ENCODE measurements around the gene WHAMM.

GRCh38 chr15:82852941-82853561 lies 43.6 kb downstream of the WHAMM start:
- TF ChIP-seq POLR2A (IDR thresholded peaks at IDR 0.05; ENCODE audit: low read depth, low read length) (no peak), MYC (IDR thresholded peaks at IDR 0.05; ENCODE audit: low read depth, low read length) (no peak), EZH2 (IDR thresholded peaks at IDR 0.05; ENCODE audit: borderline replicate concordance, low read depth, low read length, severe bottlenecking) (no peak)
- TF ChIP-seq, protein P1, sequence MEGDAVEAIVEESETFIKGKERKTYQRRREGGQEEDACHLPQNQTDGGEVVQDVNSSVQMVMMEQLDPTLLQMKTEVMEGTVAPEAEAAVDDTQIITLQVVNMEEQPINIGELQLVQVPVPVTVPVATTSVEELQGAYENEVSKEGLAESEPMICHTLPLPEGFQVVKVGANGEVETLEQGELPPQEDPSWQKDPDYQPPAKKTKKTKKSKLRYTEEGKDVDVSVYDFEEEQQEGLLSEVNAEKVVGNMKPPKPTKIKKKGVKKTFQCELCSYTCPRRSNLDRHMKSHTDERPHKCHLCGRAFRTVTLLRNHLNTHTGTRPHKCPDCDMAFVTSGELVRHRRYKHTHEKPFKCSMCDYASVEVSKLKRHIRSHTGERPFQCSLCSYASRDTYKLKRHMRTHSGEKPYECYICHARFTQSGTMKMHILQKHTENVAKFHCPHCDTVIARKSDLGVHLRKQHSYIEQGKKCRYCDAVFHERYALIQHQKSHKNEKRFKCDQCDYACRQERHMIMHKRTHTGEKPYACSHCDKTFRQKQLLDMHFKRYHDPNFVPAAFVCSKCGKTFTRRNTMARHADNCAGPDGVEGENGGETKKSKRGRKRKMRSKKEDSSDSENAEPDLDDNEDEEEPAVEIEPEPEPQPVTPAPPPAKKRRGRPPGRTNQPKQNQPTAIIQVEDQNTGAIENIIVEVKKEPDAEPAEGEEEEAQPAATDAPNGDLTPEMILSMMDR (IDR thresholded peaks at IDR 0.05; ENCODE audit: extremely low read depth in 1 of 2, insufficient read depth in 1 of 2, low read depth in 1 of 2, low read length in 2 of 2), result no peak
- TF ChIP-seq, protein P2, sequence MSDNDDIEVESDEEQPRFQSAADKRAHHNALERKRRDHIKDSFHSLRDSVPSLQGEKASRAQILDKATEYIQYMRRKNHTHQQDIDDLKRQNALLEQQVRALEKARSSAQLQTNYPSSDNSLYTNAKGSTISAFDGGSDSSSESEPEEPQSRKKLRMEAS (IDR thresholded peaks at IDR 0.05; ENCODE audit: insufficient read depth, insufficient read length), result no peak
